GM12892 (cell line): Measurements from ENCODE around the gene ZFR.

Experiments used
- POLR2A ChIP-seq: IDR thresholded peaks from 2 replicates; pipeline ENCODE4 v1.6.1; 2011; ENCODE audit warnings: low read depth, low read length, control low read depth
- TAF1 ChIP-seq: IDR thresholded peaks from 2 replicates; pipeline ENCODE4 v1.6.1; 2011; ENCODE audit warnings: low read depth, mild to moderate bottlenecking, control low read depth, low read length, borderline replicate concordance

DNA sequence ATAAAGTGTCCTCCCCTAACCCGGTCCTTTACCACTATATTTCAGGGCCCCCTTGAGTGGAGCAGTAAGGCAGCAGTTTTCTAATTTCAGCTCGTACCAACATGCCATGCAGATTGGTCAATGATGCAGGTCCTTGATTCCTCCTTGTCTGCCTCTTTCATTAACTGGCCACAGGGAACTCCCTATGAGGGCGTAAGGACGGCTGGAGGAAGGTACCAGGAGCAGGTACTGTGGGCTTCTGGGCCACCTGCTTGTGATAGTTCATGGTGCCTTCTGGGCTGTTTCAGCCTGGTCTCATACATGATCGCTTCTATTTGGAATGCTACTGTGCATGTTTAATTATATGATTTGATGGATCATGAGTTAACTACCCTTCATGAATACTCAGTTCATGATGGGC lies 9.4 kb upstream of the ZFR start:
- no peak for TF ChIP-seq TAF1
- no peak for TF ChIP-seq POLR2A
